MG63 (cell line): Measurements from ENCODE around the gene AKAP17A. TPM values are rescaled to one million over a fixed set of nuclear protein-coding genes. Genes with fewer than 3 reads are reported as not detected.

Source experiments
- DNase-seq: peaks from one replicate; pipeline ENCODE4 v3.0.0-alpha.2; 2020
- H3K27me3 ChIP-seq: fragments of 250-450 bp; sonication (Bioruptor Pico); 2 replicates; pipeline ENCODE4 v1.5.1; 2020; ENCODE audit warnings: mild to moderate bottlenecking, moderate library complexity
- H3K36me3 ChIP-seq: fragments of 250-450 bp; sonication (Bioruptor Pico); 2 replicates; pipeline ENCODE4 v1.5.1; 2020; ENCODE audit warnings: mild to moderate bottlenecking, moderate library complexity
- H3K4me3 ChIP-seq: fragments of 250-450 bp; sonication (Bioruptor Pico); 2 replicates; pipeline ENCODE4 v1.5.1; 2020; ENCODE audit warnings: mild to moderate bottlenecking, moderate library complexity
- H3K9me3 ChIP-seq: fragments of 250-450 bp; sonication (Bioruptor Pico); 2 replicates; pipeline ENCODE4 v1.5.1; 2020; ENCODE audit warnings: mild to moderate bottlenecking, moderate library complexity
- total RNA-seq: library from RNA; depleted of rRNA; stranded (reverse); fragments of >200 nt; shearing (Covaris generic); gene quantifications from 2 replicates; pipeline ENCODE4 v1.2.3, GENCODE V29; 2014; ENCODE audit warnings: low replicate concordance

Gene AKAP17A
- total RNA-seq, 1 experiment from 2014 or later: 73.3 TPM

DNA sequence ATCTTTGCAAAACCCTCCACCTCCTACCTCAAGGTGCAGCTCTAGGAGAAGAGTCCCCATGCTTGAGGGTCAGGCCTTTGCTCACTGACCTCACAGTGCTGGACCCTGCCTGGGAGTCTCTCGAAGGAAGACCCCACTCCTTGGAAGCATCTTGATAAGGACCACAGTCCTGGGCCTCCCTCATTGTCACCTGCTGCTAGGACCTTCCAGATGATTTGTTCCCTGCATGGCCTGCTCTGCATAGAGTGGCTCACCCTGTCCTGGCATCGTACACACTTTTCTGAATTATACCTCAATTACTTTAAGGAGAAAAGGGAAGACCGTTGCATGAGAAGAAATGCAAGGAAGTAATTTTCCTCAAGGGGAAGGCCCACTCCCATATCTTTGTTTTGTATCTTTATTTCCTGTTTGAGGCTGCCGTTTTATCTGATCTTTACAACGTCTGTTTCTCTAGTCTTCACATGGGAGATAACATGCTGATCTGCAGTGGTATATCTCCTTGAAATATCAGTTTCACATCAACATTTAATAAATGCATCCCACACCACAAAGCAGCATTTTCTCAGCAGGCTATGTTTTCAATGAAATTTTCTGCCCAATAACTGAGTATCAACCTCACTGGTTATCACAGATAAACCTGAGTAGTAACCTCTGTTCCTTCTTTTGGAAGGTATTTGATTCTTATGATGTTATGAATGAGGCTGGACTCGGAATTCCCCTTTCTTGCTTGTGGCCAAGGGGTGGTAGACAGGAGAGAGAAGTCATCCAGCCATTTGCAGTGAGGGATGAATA, 15.0 kb upstream of the AKAP17A start:
- H3K9me3 ChIP-seq: peaks cover 7% of the 10 kb centered on the region
- H3K36me3 ChIP-seq: no peaks in the 10 kb centered on the region
- peaks cover 11% of the 10 kb centered on the region for H3K27me3 ChIP-seq
- DNase-seq: no peak
- H3K4me3 ChIP-seq: no peak overlapping the region

- H3K4me3 ChIP-seq: no peak overlapping the region
- H3K9me3 ChIP-seq: peaks cover 7% of the 10 kb centered on the region
- peaks cover 11% of the 10 kb centered on the region for H3K27me3 ChIP-seq
- no peaks in the 10 kb centered on the region for H3K36me3 ChIP-seq
- no peak for DNase-seq
Observed at GRCh38 chrX:1577845-1578244, 13.6 kb upstream of the AKAP17A start.

- Histone ChIP-seq H3K4me3 (no peak overlapping the region), H3K36me3 (no peaks in the 10 kb centered on the region), H3K27me3 (peaks cover 11% of the 10 kb centered on the region), H3K9me3 (peaks cover 7% of the 10 kb centered on the region)
- DNase-seq: no peak
Observed at GRCh38 chrX:1578511-1579173, 12.8 kb upstream of the AKAP17A start.

DNA sequence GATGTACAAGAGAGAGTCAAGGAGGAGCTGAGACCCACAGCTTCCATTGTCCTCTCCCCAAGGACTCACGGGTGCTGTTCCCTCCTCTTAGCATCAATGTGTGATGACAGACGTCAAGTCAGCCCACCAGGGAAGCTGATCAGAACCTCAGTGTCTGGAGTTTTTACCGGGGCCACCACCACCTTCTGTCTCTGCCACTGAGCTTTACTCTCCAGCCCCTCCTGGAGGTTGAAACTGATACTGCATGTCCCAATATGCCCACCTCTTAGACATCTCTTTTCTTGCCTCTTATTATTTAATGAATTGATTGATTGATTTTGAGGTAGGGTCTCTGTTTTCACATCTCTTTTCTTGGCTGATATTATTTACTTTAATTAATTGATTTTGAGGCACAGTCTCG, 10.3 kb upstream of the AKAP17A start:
- Histone ChIP-seq H3K9me3 (peaks cover under 1% of the 10 kb centered on the region; the same call in 1 of the 2 replicates), H3K36me3 (no peaks in the 10 kb centered on the region), H3K27me3 (peaks cover 3% of the 10 kb centered on the region), H3K4me3 (no peak overlapping the region)
- peak; percentile 54 for DNase-seq

DNA sequence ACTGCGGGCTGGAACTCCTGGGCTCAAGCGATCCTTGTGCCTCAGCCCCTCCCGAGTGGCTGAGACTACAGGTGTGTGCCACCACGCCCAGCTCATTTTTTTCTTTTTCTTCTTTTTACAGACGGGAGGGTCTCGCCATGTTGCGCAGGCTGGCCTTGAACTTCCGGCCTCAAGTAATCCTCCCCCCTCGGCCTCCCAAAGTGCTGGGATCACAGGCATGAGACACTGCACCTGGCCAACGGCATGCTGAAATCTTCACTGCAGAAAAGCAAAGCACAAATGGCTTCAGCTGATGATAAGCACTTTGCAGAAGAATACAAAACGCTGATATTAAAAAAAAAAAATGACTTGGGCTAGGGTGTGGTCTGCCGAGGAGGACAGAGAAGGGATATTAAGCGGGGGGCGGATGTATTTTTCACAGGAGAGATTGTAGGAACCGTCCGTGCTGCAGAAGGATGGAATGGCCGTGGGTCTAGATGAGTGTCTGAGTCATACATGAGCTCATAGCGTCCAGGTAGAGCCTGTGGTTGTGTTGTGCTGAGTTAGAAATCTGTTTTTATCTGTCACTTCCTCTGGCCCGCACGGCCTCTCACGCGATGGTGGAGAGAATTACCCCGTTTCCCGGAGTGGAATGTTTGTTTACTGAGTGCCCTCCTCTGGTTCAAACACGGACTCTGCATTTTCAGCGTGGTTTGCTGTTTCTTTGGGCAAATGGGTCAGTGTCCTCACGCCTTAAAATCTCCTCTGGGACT, 8.5 kb upstream of the AKAP17A start:
- Histone ChIP-seq H3K9me3 (no peaks in the 10 kb centered on the region; the same call in 1 of the 2 replicates), H3K4me3 (no peak overlapping the region), H3K36me3 (no peaks in the 10 kb centered on the region), H3K27me3 (peaks cover 2% of the 10 kb centered on the region)
- DNase-seq: peak; percentile 79

GRCh38 chrX:1584237-1585011, 7.0 kb upstream of the AKAP17A start:
- Histone ChIP-seq H3K9me3 (no peaks in the 10 kb centered on the region; the same call in 1 of the 2 replicates), H3K36me3 (no peaks in the 10 kb centered on the region), H3K4me3 (no peak overlapping the region), H3K27me3 (no peaks in the 10 kb centered on the region)
- no peak for DNase-seq

DNA sequence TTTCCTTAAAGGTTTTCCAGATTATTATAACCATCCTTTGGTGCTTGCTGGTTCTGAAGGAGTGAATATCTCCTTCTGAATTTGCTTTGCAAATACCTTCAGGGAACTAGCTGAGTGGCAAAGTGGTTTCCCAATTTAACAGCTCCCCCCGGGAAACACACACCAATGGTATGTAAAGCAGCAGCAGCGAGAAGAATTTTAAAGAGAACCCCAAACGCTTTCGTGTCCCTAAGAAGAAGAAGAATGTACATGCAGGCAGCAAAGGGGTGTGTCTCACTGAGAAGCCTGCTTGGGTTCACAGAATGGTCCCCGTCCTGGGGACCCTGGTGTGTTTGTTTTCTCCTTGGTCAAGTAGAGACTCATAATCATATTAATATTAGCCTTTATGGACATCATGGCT, 4.2 kb upstream of the AKAP17A start:
- no peak for DNase-seq
- peaks cover 3% of the 10 kb centered on the region; the same call in 1 of the 2 replicates for H3K36me3 ChIP-seq
- H3K4me3 ChIP-seq: no peak overlapping the region
- H3K9me3 ChIP-seq: no peaks in the 10 kb centered on the region
- no peaks in the 10 kb centered on the region for H3K27me3 ChIP-seq

GRCh38 chrX:1589356-1590130, 1.9 kb upstream of the AKAP17A start:
- no peaks in the 10 kb centered on the region for H3K27me3 ChIP-seq
- H3K36me3 ChIP-seq: peaks cover 27% of the 10 kb centered on the region
- H3K4me3 ChIP-seq: no peak overlapping the region
- no peaks in the 10 kb centered on the region for H3K9me3 ChIP-seq
- DNase-seq: no peak

DNA sequence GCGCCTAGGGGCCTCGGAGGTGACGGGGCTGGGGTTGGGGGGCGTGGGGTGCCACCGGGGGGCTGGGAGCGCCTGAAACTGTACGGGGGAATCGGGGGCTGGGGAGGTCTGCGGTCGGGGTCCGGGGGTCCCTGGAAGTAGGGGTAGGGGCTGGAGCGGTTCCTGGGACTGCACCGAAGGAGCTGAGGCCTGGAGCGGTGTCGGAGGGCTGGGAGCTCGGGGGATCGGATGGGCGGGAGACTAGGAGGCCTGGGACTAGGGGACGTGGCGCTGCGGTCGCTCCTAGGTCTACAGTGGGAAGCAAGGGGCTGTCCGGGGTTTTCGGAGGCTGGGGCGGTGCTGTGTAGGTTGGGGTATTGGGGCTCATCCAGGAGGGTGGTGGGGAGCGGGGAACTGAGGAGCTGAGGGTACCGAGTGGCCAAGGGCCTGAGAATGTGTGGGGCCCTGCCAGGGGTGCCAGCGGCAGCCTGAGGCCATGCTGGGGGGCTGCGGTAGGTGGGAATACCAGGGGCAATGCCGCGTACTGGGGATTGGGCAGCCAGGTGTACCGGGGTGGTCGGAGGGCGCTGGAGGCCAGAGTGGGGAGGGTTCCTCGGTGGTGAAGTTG, 562 bp downstream of the AKAP17A start:
- Histone ChIP-seq H3K36me3 (peaks cover 47% of the 10 kb centered on the region), H3K27me3 (no peaks in the 10 kb centered on the region), H3K9me3 (no peaks in the 10 kb centered on the region; the same call in 1 of the 2 replicates), H3K4me3 (peak overlapping the region; percentile 97)
- no peak for DNase-seq

DNA sequence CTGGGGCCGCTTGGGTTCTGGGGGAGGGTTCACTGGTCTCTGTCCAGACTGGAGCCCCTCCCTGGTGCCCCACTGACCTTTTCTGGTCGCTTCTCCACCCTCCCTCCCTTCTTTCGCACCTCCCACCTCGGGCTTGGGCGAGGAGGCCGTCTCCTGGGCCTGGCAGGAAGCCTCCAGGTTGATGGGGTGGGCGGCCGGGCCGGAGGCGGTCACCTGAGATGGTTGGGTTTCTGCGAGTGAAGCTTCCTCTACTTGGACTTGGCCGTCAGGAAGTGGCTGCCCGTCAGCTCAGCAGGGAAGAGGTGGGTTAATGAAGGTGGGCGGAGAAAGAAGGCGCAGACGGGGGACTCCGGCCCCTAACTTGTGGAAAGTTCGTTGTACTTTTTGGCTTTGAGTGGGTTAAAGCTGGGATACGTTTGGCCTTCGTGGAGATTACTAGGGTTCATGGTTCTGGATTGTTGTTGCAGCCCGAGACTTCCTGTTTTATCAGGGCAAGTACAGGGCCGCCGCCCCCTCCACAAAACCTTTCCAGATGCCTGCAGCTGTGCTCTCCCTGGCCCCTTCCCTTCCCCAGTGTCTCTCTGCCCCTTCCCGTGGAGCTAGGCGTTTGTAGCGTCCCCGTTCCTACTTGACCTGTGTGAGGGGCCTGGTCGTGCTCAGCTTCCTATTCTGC, 1.2 kb downstream of the AKAP17A start:
- Histone ChIP-seq H3K9me3 (no peaks in the 10 kb centered on the region; the same call in 1 of the 2 replicates), H3K36me3 (peaks cover 54% of the 10 kb centered on the region), H3K4me3 (peak overlapping the region; percentile 97), H3K27me3 (no peaks in the 10 kb centered on the region)
- peak; percentile 33 for DNase-seq

DNA sequence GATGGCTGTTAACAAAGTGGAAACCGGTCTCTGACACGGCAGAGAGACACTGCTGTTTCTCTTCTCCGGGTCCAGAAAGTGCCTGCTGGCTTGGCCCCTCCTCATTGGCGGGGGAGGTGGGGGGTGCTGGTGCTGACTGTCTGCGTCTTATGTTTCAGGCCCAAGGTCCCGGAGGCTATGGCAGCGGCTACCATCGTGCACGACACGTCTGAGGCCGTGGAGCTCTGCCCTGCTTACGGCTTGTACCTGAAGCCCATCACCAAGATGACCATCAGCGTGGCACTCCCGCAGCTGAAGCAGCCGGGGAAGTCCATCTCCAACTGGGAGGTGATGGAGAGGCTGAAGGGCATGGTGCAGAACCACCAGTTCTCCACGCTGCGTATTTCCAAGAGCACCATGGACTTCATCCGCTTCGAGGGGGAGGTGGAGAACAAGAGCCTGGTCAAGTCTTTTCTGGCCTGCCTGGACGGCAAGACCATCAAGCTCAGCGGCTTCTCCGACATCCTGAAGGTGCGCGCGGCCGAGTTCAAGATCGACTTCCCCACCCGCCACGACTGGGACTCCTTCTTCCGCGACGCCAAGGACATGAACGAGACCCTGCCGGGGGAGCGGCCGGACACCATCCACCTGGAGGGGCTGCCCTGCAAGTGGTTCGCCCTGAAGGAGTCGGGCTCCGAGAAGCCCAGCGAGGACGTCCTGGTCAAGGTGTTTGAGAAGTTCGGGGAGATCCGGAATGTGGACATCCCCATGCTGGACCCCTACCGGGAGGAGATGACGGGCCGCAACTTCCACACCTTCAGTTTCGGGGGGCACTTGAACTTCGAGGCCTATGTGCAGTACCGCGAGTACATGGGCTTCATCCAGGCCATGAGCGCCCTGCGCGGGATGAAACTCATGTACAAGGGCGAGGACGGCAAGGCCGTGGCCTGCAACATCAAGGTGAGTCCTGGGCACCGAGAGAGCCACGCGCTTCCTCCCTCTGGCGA, 2.2 kb downstream of the AKAP17A start:
- no peak for DNase-seq
- peak overlapping the region; percentile 97 for H3K4me3 ChIP-seq
- no peaks in the 10 kb centered on the region; the same call in 1 of the 2 replicates for H3K9me3 ChIP-seq
- peaks cover 64% of the 10 kb centered on the region for H3K36me3 ChIP-seq
- H3K27me3 ChIP-seq: no peaks in the 10 kb centered on the region

DNA sequence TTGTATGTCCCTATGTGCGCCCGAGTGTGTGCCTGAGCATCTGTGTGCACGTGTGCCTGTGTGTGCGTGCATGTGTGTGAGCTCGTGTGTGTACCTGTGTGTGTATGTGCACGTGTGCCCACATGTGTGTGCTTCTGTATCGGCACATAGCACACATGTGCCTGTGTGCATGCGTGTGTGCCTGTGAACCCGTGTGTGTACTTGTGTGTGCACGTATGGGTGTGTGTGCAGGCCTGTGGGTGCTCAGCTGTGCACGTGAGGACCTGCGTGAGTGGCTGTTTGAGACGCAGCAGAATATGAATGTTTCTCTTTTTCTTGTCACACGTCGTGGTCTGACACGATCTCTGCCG, 4.3 kb downstream of the AKAP17A start:
- Histone ChIP-seq H3K9me3 (no peaks in the 10 kb centered on the region; the same call in 1 of the 2 replicates), H3K4me3 (no peak overlapping the region), H3K27me3 (no peaks in the 10 kb centered on the region), H3K36me3 (peaks cover 85% of the 10 kb centered on the region)
- no peak for DNase-seq

GRCh38 chrX:1596676-1597344, 5.4 kb downstream of the AKAP17A start:
- no peak for DNase-seq
- Histone ChIP-seq H3K27me3 (no peaks in the 10 kb centered on the region), H3K4me3 (no peak overlapping the region), H3K36me3 (peaks cover 96% of the 10 kb centered on the region), H3K9me3 (peaks cover 2% of the 10 kb centered on the region; the same call in 1 of the 2 replicates)
